ENCODE results near the gene IQCF5. TPM values are rescaled to one million over a fixed set of nuclear protein-coding genes. Genes with fewer than 3 reads are reported as not detected.

Gene IQCF5
- total RNA-seq, 4 donors from 2014 or later, result not detected

GRCh38 chr3:51894939-51895338 is 19.5 kb upstream of the IQCF5 start:
- ATAC-seq, result no peak
- Histone ChIP-seq H3K4me3 (no peak overlapping the region), H3K36me3 (no peaks in the 10 kb centered on the region), H3K4me1 (no peaks in the 10 kb centered on the region), H3K27me3 (no peaks in the 10 kb centered on the region), H3K27ac (no peak overlapping the region), H3K9me3 (no peaks in the 10 kb centered on the region)
- no peak for DNase-seq
- intact Hi-C loops (cut with DNase I; ENCODE audit: low total_unique reads) (no loop called here), in situ Hi-C loops (cut with MboI; ENCODE audit: low sequenced_read_pairs in 4 of 4) (no loop called here)
- TF ChIP-seq CTCF (IDR thresholded peaks at IDR 0.05 in 4 of 5, conservative IDR thresholded peaks at IDR 0.05 in 1 of 5) (no peak), POLR2A (IDR thresholded peaks at IDR 0.05) (no peak)

- DNase-seq, result no peak
- intact Hi-C loops (cut with DNase I; ENCODE audit: low total_unique reads), result no loop called here
- in situ Hi-C loops (cut with MboI; ENCODE audit: low sequenced_read_pairs in 4 of 4), result no loop called here
Observed at GRCh38 chr3:51894391-51894790, 19.0 kb upstream of the IQCF5 start.

GRCh38 chr3:51891242-51892039 is 16.0 kb upstream of the IQCF5 start:
- H3K9me3 ChIP-seq, result no peaks in the 10 kb centered on the region
- in situ Hi-C loops (cut with MboI; ENCODE audit: low sequenced_read_pairs in 4 of 4), result no loop called here
- ATAC-seq (no peak), DNase-seq (no peak)
- intact Hi-C loops (cut with DNase I; ENCODE audit: low total_unique reads), result no loop called here
- no peaks in the 10 kb centered on the region for H3K27me3 ChIP-seq
- no peak for TF ChIP-seq CTCF (IDR thresholded peaks at IDR 0.05 in 4 of 5, conservative IDR thresholded peaks at IDR 0.05 in 1 of 5)
- no peak for TF ChIP-seq POLR2A (IDR thresholded peaks at IDR 0.05)
- no peak overlapping the region for H3K4me3 ChIP-seq
- H3K4me1 ChIP-seq, result no peaks in the 10 kb centered on the region
- H3K36me3 ChIP-seq, result no peaks in the 10 kb centered on the region
- no peak overlapping the region for H3K27ac ChIP-seq

More at GRCh38 chr3:51894391-51894790, 19.0 kb upstream of the IQCF5 start:
- Histone ChIP-seq H3K4me3 (no peak overlapping the region), H3K27ac (no peak overlapping the region), H3K27me3 (no peaks in the 10 kb centered on the region), H3K4me1 (no peaks in the 10 kb centered on the region), H3K36me3 (no peaks in the 10 kb centered on the region), H3K9me3 (no peaks in the 10 kb centered on the region)
- ATAC-seq, result no peak
- no peak for TF ChIP-seq CTCF (IDR thresholded peaks at IDR 0.05 in 4 of 5, conservative IDR thresholded peaks at IDR 0.05 in 1 of 5)
- TF ChIP-seq POLR2A (IDR thresholded peaks at IDR 0.05), result no peak

- in situ Hi-C loops (cut with MboI; ENCODE audit: low sequenced_read_pairs in 4 of 4), result no loop called here
- no peaks in the 10 kb centered on the region for H3K4me1 ChIP-seq
- TF ChIP-seq CTCF (IDR thresholded peaks at IDR 0.05 in 4 of 5, conservative IDR thresholded peaks at IDR 0.05 in 1 of 5), result no peak
Observed at GRCh38 chr3:51888463-51889105, 13.2 kb upstream of the IQCF5 start.

More at GRCh38 chr3:51888463-51889105, 13.2 kb upstream of the IQCF5 start:
- DNase-seq (no peak), ATAC-seq (no peak)
- Histone ChIP-seq H3K9me3 (no peaks in the 10 kb centered on the region), H3K27ac (no peak overlapping the region), H3K36me3 (no peaks in the 10 kb centered on the region), H3K27me3 (no peaks in the 10 kb centered on the region), H3K4me3 (no peak overlapping the region)
- intact Hi-C loops (cut with DNase I; ENCODE audit: low total_unique reads), result no loop called here
